ENCODE measurements around the gene CDHR1.
"Not testable (repeated sequence)": the region's sequence is repeated elsewhere in the genome, so short reads cannot be mapped to it uniquely, and the experiment has no call there.

CDHR1 gene

GRCh38 chr10:84194424-84195043, at the start of gene CDHR1:
Gene CDHR1, plus strand, starts transcription at chr10:84194537. Its CDS starts 224 bp downstream, at chr10:84194761.
- no peak for DNase-seq (ENCODE audit: low read depth)

- DNase-seq (ENCODE audit: low read depth), result no peak
These were observed 47.0 kb upstream of the CDHR1 start for GRCh38 chr10:84147347-84147746.

- DNase-seq (ENCODE audit: low read depth), result not testable (repeated sequence)
These were observed 46.2 kb upstream of the CDHR1 start for GRCh38 chr10:84148006-84148597.

GRCh38 chr10:84149854-84150253, 44.5 kb upstream of the CDHR1 start:
- DNase-seq (ENCODE audit: low read depth), result no peak

- no peak for DNase-seq (ENCODE audit: low read depth)
These were observed 41.6 kb upstream of the CDHR1 start for GRCh38 chr10:84152769-84153168.

- DNase-seq (ENCODE audit: low read depth), result no peak
These were observed 38.8 kb upstream of the CDHR1 start for GRCh38 chr10:84155521-84155920.

- no peak for DNase-seq (ENCODE audit: low read depth)
These were observed 38.3 kb upstream of the CDHR1 start for GRCh38 chr10:84156009-84156408.

GRCh38 chr10:84156768-84157167, 37.6 kb upstream of the CDHR1 start:
- DNase-seq (ENCODE audit: low read depth), result peak; percentile 20

GRCh38 chr10:84158061-84158460, 36.3 kb upstream of the CDHR1 start:
- no peak for DNase-seq (ENCODE audit: low read depth)

GRCh38 chr10:84158550-84158949, 35.8 kb upstream of the CDHR1 start:
- no peak for DNase-seq (ENCODE audit: low read depth)

GRCh38 chr10:84159076-84159685, 35.2 kb upstream of the CDHR1 start:
- DNase-seq (ENCODE audit: low read depth), result no peak

- DNase-seq (ENCODE audit: low read depth), result no peak
These were observed 33.5 kb upstream of the CDHR1 start for GRCh38 chr10:84160663-84161362.

GRCh38 chr10:84163996-84164395, 30.3 kb upstream of the CDHR1 start:
- DNase-seq (ENCODE audit: low read depth), result no peak

- DNase-seq (ENCODE audit: low read depth), result no peak
These were observed 29.9 kb upstream of the CDHR1 start for GRCh38 chr10:84164442-84164841.

- DNase-seq (ENCODE audit: low read depth), result no peak
These were observed 27.6 kb upstream of the CDHR1 start for GRCh38 chr10:84166620-84167288.

- not testable (repeated sequence) for DNase-seq (ENCODE audit: low read depth)
These were observed 27.1 kb upstream of the CDHR1 start for GRCh38 chr10:84167289-84167653.

- DNase-seq (ENCODE audit: low read depth), result not testable (repeated sequence)
These were observed 26.0 kb upstream of the CDHR1 start for GRCh38 chr10:84168382-84168781.

- DNase-seq (ENCODE audit: low read depth), result not testable (repeated sequence)
These were observed 23.1 kb upstream of the CDHR1 start for GRCh38 chr10:84171237-84171636.

- DNase-seq (ENCODE audit: low read depth), result not testable (repeated sequence)
These were observed 22.5 kb upstream of the CDHR1 start for GRCh38 chr10:84171700-84172466.

- no peak for DNase-seq (ENCODE audit: low read depth)
These were observed 21.6 kb upstream of the CDHR1 start for GRCh38 chr10:84172467-84173356.

GRCh38 chr10:84173501-84173929, 20.8 kb upstream of the CDHR1 start, which contains the start of gene GPR15LG:
Gene GPR15LG, plus strand, starts transcription at chr10:84173801. Its CDS starts 51 bp downstream, at chr10:84173852.
- DNase-seq (ENCODE audit: low read depth), result no peak
